Amygdala (tissue), 56 donors: Measurements from ENCODE around the gene POLK.
"Not testable (repeated sequence)": the region's sequence is repeated elsewhere in the genome, so short reads cannot be mapped to it uniquely, and the experiment has no call there.

Source experiments
- DNase-seq, 56 donors: peaks; one replicate each; lab custom pipeline; 2025; lab: John Stamatoyannopoulos, UW

The POLK gene

DNA sequence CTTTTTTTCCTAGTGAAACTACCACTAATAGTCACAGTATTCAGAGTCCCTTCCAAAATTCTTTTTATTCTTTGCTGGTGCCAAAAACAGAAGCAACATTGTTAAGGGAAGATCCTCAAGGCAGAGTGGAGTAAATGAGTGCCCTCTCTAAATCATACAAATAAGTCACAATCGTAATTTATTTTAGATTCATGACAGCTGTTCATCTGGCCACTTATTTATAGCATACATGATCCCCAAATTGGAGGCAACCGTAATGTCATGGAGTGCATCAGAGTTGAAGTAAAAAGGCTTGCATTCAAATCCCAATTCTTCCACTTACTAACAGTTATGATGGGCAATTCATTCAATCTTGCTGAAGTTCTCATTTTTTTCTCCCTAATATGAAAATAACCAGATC, 33.4 kb downstream of the POLK start:
- DNase-seq: no peak

DNA sequence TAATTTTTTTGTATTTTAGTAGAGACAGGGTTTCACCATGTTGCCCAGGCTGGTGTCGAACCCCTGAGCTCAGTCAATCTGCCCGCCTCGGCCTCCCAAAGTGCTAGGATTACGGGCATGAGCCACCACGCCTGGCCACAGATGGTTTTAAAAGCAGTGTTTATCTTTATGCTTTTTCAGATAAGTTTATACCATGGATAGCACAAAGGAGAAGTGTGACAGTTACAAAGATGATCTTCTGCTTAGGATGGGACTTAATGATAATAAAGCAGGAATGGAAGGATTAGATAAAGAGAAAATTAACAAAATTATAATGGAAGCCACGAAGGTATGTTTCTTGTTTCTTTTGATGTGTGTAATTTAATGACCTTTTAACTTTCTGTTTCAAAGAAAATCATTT, 35.1 kb downstream of the POLK start:
- no peak for DNase-seq

DNA sequence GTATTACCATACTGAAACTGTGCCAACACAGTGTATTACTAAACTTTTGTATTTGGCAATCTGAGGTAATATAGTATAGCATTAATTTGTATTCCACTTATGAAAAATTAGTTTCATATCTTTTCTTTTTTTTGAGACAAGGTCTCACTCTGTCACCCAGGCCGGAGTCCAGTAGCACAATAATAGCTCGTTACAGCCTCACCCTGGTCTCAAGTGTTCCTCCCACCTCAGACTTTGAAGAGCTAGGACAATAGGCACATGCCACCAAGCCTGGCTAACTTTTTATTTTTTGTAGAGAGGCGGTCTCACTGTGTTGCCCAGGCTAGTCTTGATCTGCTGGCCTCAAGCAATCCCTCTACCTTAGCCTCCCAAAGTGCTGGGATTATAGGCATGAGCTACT, 36.1 kb downstream of the POLK start:
- no peak for DNase-seq

DNA sequence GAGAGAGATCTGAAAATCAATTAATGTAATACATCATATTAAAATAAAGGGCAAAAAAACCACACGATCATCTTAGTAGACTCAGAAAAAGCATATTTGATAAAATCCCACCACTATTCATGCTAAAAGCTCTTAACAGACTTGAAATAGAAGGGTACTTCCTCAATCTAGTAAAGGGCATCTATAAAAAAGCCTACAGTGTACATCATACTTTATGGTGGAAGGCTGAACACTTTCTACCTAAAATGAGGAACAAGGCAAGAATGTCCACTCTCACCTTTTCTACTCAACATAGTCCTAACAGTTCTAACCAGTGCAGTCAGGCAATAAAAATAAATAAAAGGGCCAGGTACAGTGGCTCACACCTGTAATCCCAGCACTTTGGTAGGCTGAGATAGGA, 38.9 kb downstream of the POLK start:
- DNase-seq: no peak

DNA sequence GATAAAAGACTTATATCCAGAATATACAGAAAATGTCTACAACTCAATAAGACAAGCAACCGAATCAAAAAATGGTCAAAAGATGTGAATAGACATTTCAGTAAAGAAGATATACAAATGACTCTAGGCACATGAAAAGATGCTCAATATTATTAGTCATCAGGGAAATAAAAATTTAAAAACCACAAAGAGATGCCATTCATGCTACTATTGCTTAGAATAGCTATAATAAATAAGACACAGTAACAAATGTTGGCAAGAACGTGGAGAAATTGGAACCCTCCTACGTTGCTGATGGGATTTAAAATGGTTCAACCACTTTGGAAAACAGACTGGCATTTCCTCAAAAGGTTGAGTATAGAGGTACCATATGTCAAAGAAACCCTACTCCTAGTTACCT, 39.8 kb downstream of the POLK start:
- DNase-seq: no peak

DNA sequence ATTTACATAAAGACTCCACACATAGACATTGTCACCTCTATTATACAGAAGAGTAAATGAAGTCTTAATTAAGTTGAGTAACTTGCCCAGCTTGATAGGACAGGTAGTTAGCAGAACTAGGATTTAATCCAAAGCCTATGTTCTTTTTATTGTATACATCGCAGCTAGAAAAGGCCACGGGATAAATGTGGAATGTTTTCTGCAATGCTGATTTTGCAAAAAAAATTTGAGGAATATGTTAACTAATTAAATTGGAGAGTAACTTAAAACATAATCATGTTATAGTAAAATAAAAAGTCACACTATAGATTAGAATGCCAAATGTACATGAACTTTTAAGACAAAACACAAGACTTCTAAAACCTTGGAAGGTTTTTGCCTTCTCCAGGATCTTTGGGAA, 41.1 kb downstream of the POLK start:
- no peak for DNase-seq

DNA sequence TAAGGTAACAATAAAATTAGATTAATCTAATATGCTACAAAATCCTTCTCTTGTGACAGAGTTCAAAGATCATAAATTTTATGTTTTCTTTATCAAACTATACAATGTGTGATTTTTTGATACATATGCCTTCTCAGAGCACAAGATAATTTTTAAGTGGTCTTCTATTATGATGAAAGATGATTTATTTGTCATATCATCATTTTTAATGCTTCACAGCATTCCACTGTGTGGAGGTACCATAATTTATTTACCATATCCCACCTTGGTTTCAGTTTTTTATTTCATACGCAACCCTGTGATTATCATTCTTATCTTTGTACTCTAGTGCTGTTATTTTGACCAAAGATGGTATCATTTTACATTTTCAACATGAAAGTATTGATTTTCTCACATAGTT, 41.7 kb downstream of the POLK start:
- DNase-seq: no peak

DNA sequence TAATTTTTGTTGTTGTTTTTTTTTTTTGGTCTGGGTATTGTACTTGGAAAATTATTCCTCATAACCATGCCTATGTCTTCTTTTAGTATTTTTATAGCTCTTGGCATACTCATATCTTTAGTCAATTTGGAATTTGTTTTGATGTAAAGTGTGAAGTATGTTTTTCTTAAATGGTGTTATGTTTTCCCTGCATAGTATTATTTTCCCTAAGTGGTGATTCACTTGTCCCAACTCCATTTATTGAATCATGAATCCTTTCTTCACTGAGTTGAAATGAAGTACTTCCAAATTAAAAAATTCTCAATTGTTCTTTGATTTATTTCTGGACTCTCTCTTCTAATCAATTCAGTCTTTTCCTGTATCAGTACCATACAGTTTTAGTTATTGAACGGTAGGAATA, 46.5 kb downstream of the POLK start:
- DNase-seq: no peak

DNA sequence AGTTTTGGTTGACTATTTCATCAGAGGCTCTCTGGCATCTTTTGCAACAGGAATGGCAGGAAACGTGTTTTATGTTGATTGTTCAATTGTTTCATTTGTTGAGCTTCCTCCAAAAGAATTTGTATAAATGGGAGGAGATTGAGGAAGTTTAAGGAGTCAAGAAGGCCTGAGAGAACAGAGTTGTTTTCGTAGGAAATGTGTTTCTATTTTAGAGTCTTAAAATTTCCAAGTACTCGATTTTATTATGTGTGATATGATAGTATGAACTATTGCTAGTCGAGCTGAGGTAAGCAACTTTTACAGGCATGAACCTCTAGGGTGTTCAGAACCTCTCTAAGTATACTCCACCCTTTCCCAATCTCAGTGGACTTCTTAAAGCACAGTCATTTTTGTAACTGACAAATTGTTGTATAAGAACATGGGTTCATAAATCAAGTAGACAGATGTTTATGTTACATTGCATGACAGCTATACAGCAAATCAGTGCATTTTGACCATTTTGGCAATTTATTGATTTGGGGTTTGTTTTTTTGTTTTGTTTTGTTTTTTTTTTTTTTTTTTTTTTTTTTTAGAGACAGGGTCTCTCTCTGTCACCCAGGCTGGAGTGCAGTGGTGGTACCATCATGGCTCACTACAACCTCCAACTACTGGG, 47.4 kb downstream of the POLK start:
- DNase-seq: no peak

DNA sequence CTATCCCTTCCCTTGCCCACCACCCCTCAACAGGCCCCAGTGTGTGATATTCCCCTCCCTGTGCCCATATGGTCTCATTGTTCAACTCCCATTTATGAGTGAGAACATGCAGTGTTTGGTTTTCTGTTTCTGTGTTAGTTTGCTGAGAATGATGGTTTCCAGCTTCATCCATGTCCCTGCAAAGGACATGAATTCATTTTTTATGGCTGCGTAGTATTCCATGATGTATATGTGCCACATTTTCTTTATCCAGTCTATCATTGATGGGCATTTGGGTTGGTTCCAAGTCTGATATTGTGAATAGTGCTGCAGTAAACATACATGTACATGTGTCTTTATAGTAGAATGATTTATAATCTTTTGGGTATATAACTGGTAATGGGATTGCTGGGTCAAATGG, 49.0 kb downstream of the POLK start:
- not testable (repeated sequence) for DNase-seq

DNA sequence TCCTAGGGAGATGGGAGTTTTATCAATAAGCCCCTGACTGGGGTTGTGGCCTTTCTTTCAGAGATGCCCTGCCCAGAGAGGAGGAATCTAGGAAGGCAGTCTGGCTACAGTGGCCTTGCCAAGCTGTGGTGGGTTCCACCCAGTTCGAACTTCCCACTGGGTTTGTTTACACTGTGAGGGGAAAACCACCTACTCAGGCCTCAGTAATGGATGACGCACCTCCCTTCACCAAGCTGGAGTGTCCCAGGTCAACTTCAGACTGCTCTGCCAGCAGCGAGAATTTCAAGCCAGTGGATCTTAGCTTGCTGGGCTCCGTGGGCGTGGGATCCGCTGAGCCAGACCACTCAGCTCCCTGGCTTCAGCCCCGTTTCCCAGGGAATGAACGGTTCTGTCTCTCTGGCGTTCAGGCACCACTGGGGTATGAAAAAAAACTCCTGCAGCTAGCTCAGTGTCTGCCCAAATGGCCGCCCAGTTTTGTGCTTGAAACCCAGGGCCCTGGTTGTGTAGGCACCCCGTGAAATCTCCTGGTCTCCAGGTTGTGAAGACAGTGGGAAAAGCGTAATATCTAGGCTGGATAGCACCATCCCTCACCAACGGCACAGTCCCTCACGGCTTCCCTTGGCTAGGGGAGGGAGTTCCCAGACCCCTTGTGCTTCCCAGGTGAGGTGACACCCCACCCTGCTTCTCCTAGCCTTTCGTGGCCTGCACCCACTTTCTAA, 54.5 kb downstream of the POLK start:
- not testable (repeated sequence) for DNase-seq

DNA sequence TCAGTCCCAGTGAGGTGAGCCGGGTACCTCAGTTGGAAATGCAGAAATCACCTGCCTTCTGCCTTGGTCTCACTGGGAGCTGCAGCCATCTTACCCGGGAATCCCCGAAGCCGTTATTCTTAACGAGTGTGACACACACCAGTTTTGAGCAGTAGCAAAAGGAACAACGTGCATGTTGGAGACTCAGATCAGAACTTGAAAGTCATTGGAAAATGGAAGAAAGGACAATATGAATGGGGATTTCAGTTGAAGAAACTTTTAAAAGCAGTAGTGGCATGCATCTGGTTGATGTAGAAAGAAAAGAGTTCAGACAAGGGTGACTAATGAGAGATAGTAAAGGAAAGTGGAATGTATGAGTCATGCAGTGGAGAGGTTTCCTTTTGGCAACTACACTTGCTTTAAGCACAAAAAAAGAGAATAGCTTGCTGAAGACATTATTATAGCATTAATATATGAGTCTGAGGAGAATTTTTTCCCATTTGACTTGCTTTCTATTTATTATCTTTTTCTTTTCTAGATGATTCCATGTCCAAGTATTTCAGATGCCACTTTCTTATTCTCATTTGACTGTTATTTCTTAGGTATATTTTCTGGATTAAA, 55.1 kb downstream of the POLK start:
- no peak for DNase-seq

DNA sequence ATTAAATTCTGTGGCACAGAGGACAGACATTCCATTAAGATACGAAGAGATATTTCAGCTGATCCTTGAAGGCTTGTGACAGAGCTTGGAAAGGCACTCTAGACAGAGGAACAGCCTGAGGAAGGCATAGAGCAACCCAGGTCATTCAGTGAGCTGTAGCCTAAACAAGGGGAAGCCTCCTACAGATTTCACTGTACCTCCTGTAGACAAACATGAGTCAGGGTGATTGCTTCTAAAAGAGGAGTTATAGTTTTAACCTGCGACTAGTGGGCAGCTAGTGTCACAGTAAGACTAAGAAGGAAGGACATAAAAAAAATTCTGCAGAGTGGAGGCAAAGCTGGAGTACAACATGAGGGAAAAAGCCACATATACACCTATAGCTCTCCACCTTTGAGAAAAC, 56.0 kb downstream of the POLK start:
- no peak for DNase-seq

DNA sequence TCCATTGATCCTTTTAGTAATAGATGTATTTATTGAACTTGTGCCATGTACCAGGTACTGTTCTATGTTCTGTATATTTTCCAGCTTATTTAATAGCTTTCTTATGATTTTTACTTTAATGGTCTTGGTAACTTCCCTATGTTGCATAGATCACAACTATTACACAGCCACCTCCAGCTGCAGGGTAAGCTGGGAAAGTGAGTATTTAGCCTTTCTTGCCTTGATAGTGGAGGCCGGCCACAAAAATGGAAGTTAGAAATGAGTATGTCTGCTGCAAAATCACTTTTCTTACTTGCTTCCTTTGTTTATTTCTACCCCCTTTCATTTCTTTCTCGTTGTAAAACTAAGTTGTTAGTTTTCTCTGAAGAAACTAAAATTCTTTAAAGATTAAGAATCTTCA, 56.5 kb downstream of the POLK start:
- DNase-seq: no peak

DNA sequence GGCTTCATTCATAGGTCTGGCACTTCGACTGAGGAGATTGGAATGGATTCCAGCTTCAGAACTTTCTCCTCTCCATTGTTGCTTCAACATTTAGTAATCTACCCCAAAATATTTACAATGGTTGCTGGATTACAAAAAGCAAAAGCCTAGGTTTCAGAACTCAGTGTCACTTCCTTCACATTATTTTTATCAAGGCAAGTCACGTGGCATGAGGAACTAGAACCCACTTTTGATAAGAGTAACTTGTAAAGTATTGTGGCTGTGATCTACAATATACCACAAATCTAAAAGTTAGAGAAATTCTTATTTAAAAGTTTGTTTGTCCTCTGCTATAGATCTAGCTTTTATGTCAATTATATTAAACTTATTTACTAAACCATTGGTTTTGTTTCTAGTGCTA, 59.9 kb downstream of the POLK start:
- DNase-seq: no peak

DNA sequence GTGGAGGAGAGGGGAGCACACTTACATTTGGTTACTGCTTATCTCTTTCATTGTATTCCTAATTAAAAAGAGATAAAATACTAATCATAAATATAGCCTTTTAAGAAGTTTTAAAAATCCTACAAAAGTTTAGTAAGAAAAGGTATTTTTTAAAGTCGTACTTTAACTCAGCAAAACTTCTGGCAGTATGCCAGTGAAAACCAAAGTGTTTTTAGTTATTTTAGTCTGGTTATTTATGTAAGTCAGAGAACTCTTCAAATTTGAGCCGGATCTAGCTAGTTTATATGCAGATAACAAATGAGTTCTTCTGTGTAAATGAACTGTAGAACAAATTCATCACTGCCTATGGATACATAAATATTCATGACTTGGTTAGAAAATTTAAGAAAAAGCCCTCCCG, 63.1 kb downstream of the POLK start:
- no peak for DNase-seq

DNA sequence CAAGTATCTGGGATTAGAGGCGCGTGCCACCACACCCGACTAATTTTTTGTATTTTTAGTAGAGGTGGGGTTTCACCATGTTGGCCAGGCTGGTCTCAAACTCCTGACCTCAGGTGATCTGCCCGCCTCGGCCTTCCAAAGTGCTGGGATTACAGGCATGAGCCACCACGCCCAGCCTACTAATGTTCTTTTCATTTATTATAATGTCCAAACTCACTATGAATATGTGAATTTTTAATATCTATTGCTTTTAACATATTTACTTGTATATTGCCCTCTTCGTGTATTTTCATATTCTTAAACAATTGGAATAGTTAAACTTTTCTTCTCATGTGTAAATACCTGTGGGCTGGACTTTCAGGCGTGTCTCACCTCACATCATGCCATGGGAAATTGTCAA, 66.6 kb downstream of the POLK start:
- DNase-seq: not testable (repeated sequence)

DNA sequence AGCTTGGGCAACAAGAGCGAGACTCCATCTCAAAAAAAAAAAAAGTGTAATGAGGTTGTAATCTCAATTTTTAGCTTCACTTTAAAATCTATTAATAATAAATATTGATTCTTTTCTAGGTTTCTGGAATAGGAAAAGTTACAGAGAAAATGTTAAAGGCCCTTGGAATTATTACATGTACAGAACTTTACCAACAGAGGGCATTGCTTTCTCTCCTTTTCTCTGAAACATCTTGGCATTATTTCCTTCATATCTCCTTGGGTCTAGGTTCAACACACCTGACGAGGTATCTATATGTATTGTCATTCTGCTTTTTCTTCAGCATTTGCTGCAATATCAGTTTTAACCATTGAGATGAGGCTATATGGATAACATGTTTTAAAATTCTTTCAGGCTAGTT, 73.0 kb downstream of the POLK start:
- no peak for DNase-seq

DNA sequence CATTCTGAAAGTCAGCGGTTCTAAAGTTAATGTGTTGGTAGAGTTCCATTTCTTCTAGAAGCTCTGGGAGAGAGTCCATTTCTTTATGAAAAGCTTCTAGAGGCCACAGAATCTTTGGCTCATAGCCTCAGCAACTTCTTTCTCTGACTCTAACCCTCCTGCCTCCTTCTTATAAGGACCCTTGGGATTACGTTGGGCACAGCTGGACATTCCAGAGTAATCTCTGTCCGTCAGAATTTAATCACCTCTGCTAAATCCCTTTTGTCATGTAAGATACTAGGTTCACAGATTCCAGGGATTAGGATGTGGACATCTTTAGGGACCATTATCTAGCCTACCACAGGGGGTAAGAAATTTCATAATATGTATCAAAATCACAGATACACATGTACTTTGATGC, 77.0 kb downstream of the POLK start:
- no peak for DNase-seq

DNA sequence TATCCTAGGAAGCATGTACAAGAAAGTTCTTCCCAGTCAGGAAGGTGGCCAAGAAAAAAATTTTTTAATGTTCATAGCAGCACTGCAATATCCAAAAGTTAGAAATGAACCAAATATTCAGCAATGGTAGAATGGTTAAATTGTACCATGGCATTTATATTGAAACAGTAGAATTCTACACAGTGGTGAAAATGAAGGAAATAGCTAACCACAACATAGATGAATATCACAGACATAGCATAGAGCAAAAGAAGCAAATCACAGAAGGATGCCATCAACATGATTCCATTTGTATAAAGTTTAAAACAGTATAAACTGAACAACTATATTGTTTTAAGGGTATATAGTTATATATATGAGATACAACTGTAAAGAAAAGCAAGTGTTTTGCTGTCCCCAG, 88.8 kb downstream of the POLK start:
- DNase-seq: no peak

DNA sequence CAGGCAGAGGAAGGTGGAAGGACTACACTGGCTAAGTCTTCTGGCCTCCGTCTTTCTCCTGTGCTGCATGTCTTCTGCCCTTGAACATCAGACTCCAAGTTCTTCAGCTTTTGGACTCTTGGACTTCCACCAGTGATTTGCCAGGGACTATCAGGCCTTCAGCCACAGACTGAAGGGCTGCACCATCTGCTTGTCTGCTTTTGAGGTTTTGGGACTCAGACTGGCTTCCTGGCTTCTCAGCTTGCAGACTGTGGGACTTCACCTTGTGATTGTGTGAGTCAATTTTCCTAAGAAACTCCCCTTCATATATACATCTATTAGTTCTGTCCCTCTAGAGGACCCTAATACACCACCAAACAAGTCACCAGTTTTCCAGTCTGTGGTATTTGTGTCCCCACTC, 89.9 kb downstream of the POLK start:
- no peak for DNase-seq

DNA sequence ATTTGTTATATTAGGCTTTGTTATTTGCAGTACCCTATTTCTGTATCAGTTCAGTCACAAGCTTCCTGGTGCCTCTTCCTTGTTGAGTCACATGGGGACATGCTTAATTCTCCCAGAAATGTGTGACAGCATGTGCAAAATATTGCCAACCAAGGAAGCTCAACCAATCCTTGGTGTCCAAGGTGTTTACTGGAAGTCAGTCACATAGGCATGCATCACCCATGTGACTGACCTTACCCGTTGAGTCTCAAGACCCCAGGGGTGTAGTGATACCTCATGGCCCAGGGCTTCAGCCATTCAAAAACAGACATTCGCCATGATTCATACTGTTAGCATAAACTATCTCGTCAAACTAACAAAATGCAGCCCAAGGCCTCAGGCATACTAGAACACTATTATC, 90.3 kb downstream of the POLK start:
- no peak for DNase-seq
